Adipocyte (in vitro differentiated cells): ENCODE measurements around the gene ITPKC.

Experiments
- DNase-seq: peaks from one replicate; pipeline ENCODE4 v3.0.0-alpha.2; 2015; ENCODE audit warnings: low read depth
- H3K27me3 ChIP-seq: replicated peaks from 2 replicates; pipeline ENCODE4 v1.7.0; 2013; ENCODE audit warnings: mild to moderate bottlenecking, low read length, moderate library complexity; ENCODE audit not compliant: control insufficient read depth, insufficient read depth
- H3K36me3 ChIP-seq: 2 replicates; pipeline ENCODE4 v1.7.0; 2013; ENCODE audit warnings: low read length, mild to moderate bottlenecking, moderate library complexity; ENCODE audit not compliant: control insufficient read depth, insufficient read depth, severe bottlenecking
- H3K4me1 ChIP-seq: 2 replicates; pipeline ENCODE4 v1.7.0; 2013; ENCODE audit warnings: mild to moderate bottlenecking, low read length, moderate library complexity; ENCODE audit not compliant: control insufficient read depth, insufficient read depth
- H3K4me3 ChIP-seq: 2 replicates; pipeline ENCODE4 v1.7.0; 2013; ENCODE audit warnings: mild to moderate bottlenecking, low read length, moderate library complexity
- H3K9ac ChIP-seq: 2 replicates; pipeline ENCODE4 v1.7.0; 2013; ENCODE audit warnings: mild to moderate bottlenecking, low read length, moderate library complexity
- H3K9me3 ChIP-seq: 2 replicates; pipeline ENCODE4 v1.7.0; 2013; ENCODE audit warnings: mild to moderate bottlenecking, low read length, moderate library complexity; ENCODE audit not compliant: control insufficient read depth

Gene ITPKC

GRCh38 chr19:40703029-40703755 is 13.7 kb upstream of the ITPKC start:
- Histone ChIP-seq H3K36me3 (peaks cover 59% of the 10 kb centered on the region), H3K9ac (no peak overlapping the region), H3K9me3 (no peaks in the 10 kb centered on the region), H3K4me3 (no peak overlapping the region), H3K27me3 (no peaks in the 10 kb centered on the region), H3K4me1 (peaks cover 11% of the 10 kb centered on the region)
- DNase-seq, result no peak

- peaks cover 11% of the 10 kb centered on the region for H3K4me1 ChIP-seq
- H3K9ac ChIP-seq, result no peak overlapping the region
- peaks cover 74% of the 10 kb centered on the region for H3K36me3 ChIP-seq
- H3K4me3 ChIP-seq, result no peak overlapping the region
- no peaks in the 10 kb centered on the region for H3K9me3 ChIP-seq
- no peak for DNase-seq
- no peaks in the 10 kb centered on the region for H3K27me3 ChIP-seq
Measured at GRCh38 chr19:40704491-40705361, 12.2 kb upstream of the ITPKC start.

- Histone ChIP-seq H3K4me1 (peaks cover 11% of the 10 kb centered on the region), H3K36me3 (peaks cover 77% of the 10 kb centered on the region), H3K4me3 (no peak overlapping the region), H3K9ac (no peak overlapping the region), H3K9me3 (no peaks in the 10 kb centered on the region), H3K27me3 (no peaks in the 10 kb centered on the region)
- DNase-seq, result no peak
Measured at GRCh38 chr19:40705362-40705651, 11.6 kb upstream of the ITPKC start.

- peaks cover 11% of the 10 kb centered on the region for H3K4me1 ChIP-seq
- H3K9ac ChIP-seq, result no peak overlapping the region
- peaks cover 72% of the 10 kb centered on the region for H3K36me3 ChIP-seq
Measured at GRCh38 chr19:40705950-40706619, 10.8 kb upstream of the ITPKC start.

GRCh38 chr19:40707615-40708014 is 9.3 kb upstream of the ITPKC start:
- no peak for DNase-seq
- Histone ChIP-seq H3K9me3 (no peaks in the 10 kb centered on the region), H3K36me3 (peaks cover 59% of the 10 kb centered on the region), H3K9ac (no peak overlapping the region), H3K27me3 (no peaks in the 10 kb centered on the region), H3K4me1 (peaks cover 11% of the 10 kb centered on the region), H3K4me3 (no peak overlapping the region)

More at GRCh38 chr19:40705950-40706619, 10.8 kb upstream of the ITPKC start:
- Histone ChIP-seq H3K4me3 (no peak overlapping the region), H3K9me3 (no peaks in the 10 kb centered on the region), H3K27me3 (no peaks in the 10 kb centered on the region)
- DNase-seq, result no peak

- H3K9ac ChIP-seq, result no peak overlapping the region
- no peak overlapping the region for H3K4me3 ChIP-seq
- H3K36me3 ChIP-seq, result peaks cover 38% of the 10 kb centered on the region
- H3K27me3 ChIP-seq, result no peaks in the 10 kb centered on the region
- H3K4me1 ChIP-seq, result peaks cover 15% of the 10 kb centered on the region
- H3K9me3 ChIP-seq, result no peaks in the 10 kb centered on the region
- no peak for DNase-seq
Measured at GRCh38 chr19:40709817-40710216, 7.1 kb upstream of the ITPKC start.

GRCh38 chr19:40713939-40714338 is 3.0 kb upstream of the ITPKC start:
- H3K4me1 ChIP-seq, result peaks cover 16% of the 10 kb centered on the region
- H3K9ac ChIP-seq, result peak overlapping the region; percentile 100
- no peak for DNase-seq
- no peaks in the 10 kb centered on the region for H3K27me3 ChIP-seq
- peak overlapping the region; percentile 98 for H3K4me3 ChIP-seq
- peaks cover 14% of the 10 kb centered on the region for H3K36me3 ChIP-seq
- H3K9me3 ChIP-seq, result no peaks in the 10 kb centered on the region

GRCh38 chr19:40714441-40715299 is 2.2 kb upstream of the ITPKC start:
- H3K27me3 ChIP-seq, result no peaks in the 10 kb centered on the region
- peak overlapping the region; percentile 98 for H3K4me3 ChIP-seq
- H3K36me3 ChIP-seq, result peaks cover 7% of the 10 kb centered on the region
- H3K9me3 ChIP-seq, result no peaks in the 10 kb centered on the region
- DNase-seq, result peak; percentile 96
- peak overlapping the region; percentile 100 for H3K9ac ChIP-seq
- peaks cover 16% of the 10 kb centered on the region for H3K4me1 ChIP-seq

GRCh38 chr19:40716031-40716481 is 856 bp upstream of the ITPKC start:
- Histone ChIP-seq H3K27me3 (no peaks in the 10 kb centered on the region), H3K4me3 (peak overlapping the region; percentile 98), H3K9me3 (no peaks in the 10 kb centered on the region), H3K36me3 (peaks cover 4% of the 10 kb centered on the region), H3K9ac (peak overlapping the region; percentile 100), H3K4me1 (peaks cover 21% of the 10 kb centered on the region)
- DNase-seq, result no peak

GRCh38 chr19:40717325-40717879 is 490 bp downstream of the ITPKC start:
- Histone ChIP-seq H3K36me3 (peaks cover 9% of the 10 kb centered on the region), H3K9ac (peak overlapping the region; percentile 100), H3K4me3 (peak overlapping the region; percentile 98), H3K9me3 (no peaks in the 10 kb centered on the region), H3K4me1 (peaks cover 34% of the 10 kb centered on the region), H3K27me3 (no peaks in the 10 kb centered on the region)
- DNase-seq, result no peak
